K562 (cell line): Measurements from ENCODE around the gene PPP1R1C. TPM values are rescaled to one million over a fixed set of nuclear protein-coding genes. Genes with fewer than 3 reads are reported as not detected.

Experiments used
- ATAC-seq: fragments of 200-7000 bp; cut with Tn5 transposase; 3 replicates; pipeline ENCODE4 v1.9.1; 2020; ENCODE audit warnings: moderate library complexity
- BruUV-seq: library from RNA; stranded (reverse); fragments of 400-500 nt; replicated peaks from 2 replicates; lab custom pipeline; 2021; lab: Mats Ljungman, UMichigan
- CTCF ChIA-PET: fragments of 300-600 bp; formaldehyde crosslinking; extraction: SDS; loops from one replicate; lab custom pipeline; 2021; ENCODE audit warnings: low intra/inter-chr PET ratio; lab: Yijun Ruan, JAX
- POLR2A ChIA-PET: fragments of 300-600, 350-650 bp; sonication (Branson Sonifier 250); formaldehyde crosslinking; extraction: SDS; loops from one replicate; lab custom pipeline; 2021; ENCODE audit warnings: antibody characterized with exemption, inconsistent platforms; lab: Yijun Ruan, JAX
- DNase-seq, 4 experiments: peaks; one replicate each; pipeline versions ENCODE4 v3.0.0 to v3.0.0-alpha.2; 2011 to 2018; ENCODE audit warnings: low spot score in 3 of 4, mixed read lengths in 3 of 4; ENCODE audit errors: extremely low read depth in 1 of 4
- FAIRE-seq: peaks from 2 replicates; lab custom pipeline; 2011; peaks lifted over from hg19 to GRCh38; lab: Jason Lieb, UNC
- H2AFZ ChIP-seq: 2 replicates; pipeline ENCODE4 v1.6.0; 2011; ENCODE audit warnings: low read depth, low read length, control low read depth, inconsistent platforms
- H3K27ac ChIP-seq: fragments of 200-600 bp; 3 replicates; pipeline ENCODE4 v1.8.0; 2011; ENCODE audit warnings: low read depth, mild to moderate bottlenecking, control low read depth, inconsistent platforms, low read length, moderate library complexity, mixed read lengths; ENCODE audit errors: extremely low read depth
- H3K27me3 ChIP-seq, 2 experiments: fragments of 300-600 bp in 1 of 2; 2 replicates in 1 of 2; 3 replicates in 1 of 2; pipeline versions ENCODE4 v1.6.0 to v1.8.0; 2011; ENCODE audit warnings: inconsistent platforms in 2 of 2, low read length in 2 of 2, mild to moderate bottlenecking in 1 of 2, mixed read lengths in 1 of 2, moderate library complexity in 1 of 2; ENCODE audit not compliant: control insufficient read depth in 2 of 2, insufficient read depth in 2 of 2
- H3K36me3 ChIP-seq: fragments of 300-600 bp; 3 replicates; pipeline ENCODE4 v1.8.0; 2011; ENCODE audit warnings: mild to moderate bottlenecking, low read length, inconsistent platforms; ENCODE audit not compliant: control insufficient read depth, insufficient read depth
- H3K4me1 ChIP-seq, 2 experiments: fragments of 200-600 bp in 1 of 2; replicated peaks in 1 of 2; 2 replicates in 1 of 2; 3 replicates in 1 of 2; pipeline versions ENCODE4 v1.5.1 to v1.8.0; 2011; ENCODE audit warnings: inconsistent platforms in 2 of 2, low read length in 2 of 2, mild to moderate bottlenecking in 1 of 2, mixed read lengths in 1 of 2, moderate library complexity in 1 of 2; ENCODE audit not compliant: control insufficient read depth in 2 of 2, insufficient read depth in 2 of 2
- H3K4me2 ChIP-seq: 2 replicates; pipeline ENCODE4 v1.6.1; 2011; ENCODE audit warnings: low read length, control low read depth, inconsistent platforms, mixed read lengths; ENCODE audit not compliant: insufficient read depth
- H3K4me3 ChIP-seq: fragments of 200-600 bp; sonication (generic), shearing (Covaris generic); 2 replicates; pipeline ENCODE4 v1.5.1; 2016; ENCODE audit warnings: control low read depth, inconsistent platforms
- H3K79me2 ChIP-seq: fragments of 200-600 bp; 3 replicates; pipeline ENCODE4 v1.8.0; 2011; ENCODE audit warnings: low read length, inconsistent platforms; ENCODE audit not compliant: control insufficient read depth, insufficient read depth
- H3K9ac ChIP-seq, 2 experiments: 2 replicates each; pipeline versions ENCODE4 v1.6.0 to v1.6.1; 2011; ENCODE audit warnings: low read depth in 2 of 2, low read length in 2 of 2, control low read depth in 1 of 2, inconsistent platforms in 1 of 2, mild to moderate bottlenecking in 1 of 2, mixed read lengths in 1 of 2; ENCODE audit not compliant: insufficient read depth in 1 of 2
- H3K9me1 ChIP-seq: one replicate; pipeline ENCODE4 v1.6.0; 2011; ENCODE audit warnings: inconsistent platforms, mild to moderate bottlenecking, low read length, moderate library complexity; ENCODE audit not compliant: control insufficient read depth, insufficient read depth
- H3K9me3 ChIP-seq: replicated peaks from 2 replicates; pipeline ENCODE4 v1.5.1; 2011; ENCODE audit warnings: low read depth, low read length, inconsistent platforms; ENCODE audit not compliant: control insufficient read depth, insufficient read depth
- H4K20me1 ChIP-seq: replicated peaks from 2 replicates; pipeline ENCODE4 v1.6.1; 2011; ENCODE audit warnings: low read length, inconsistent platforms, mixed read lengths; ENCODE audit not compliant: control insufficient read depth, insufficient read depth
- COPS2 ChIP-seq: fragments of 450-650 bp; conservative IDR thresholded peaks from 2 replicates; pipeline ENCODE4 v1.6.1; 2016; ENCODE audit warnings: mild to moderate bottlenecking, moderate library complexity
- ELF2 ChIP-seq: fragments of 250-450 bp; sonication (Bioruptor Pico); IDR thresholded peaks from 2 replicates; pipeline ENCODE4 v1.5.0; 2021; ENCODE audit warnings: mild to moderate bottlenecking
- ELK3 ChIP-seq: fragments of 450-650 bp; formaldehyde crosslinking; IDR thresholded peaks from 2 replicates; pipeline ENCODE4 v1.4.0; 2020; ENCODE audit warnings: mild to moderate bottlenecking
- GTF2A2 ChIP-seq: IDR thresholded peaks from 2 replicates; pipeline ENCODE4 v1.6.1; 2016; ENCODE audit warnings: mild to moderate bottlenecking, missing genetic modification characterization, missing compliant biosample characterization
- MAZ ChIP-seq, 2 experiments: fragments of 450-650 bp in 1 of 2; sonication (generic) in 1 of 2; formaldehyde crosslinking; IDR thresholded peaks in 1 of 2; conservative IDR thresholded peaks in 1 of 2; 2 replicates each; pipeline versions ENCODE4 v1.4.0 to v1.5.0; 2020; ENCODE audit warnings: mild to moderate bottlenecking in 1 of 2, missing genetic modification reagents in 1 of 2
- MBD1 ChIP-seq: fragments of 250-450 bp; sonication (Bioruptor Pico); IDR thresholded peaks from 2 replicates; pipeline ENCODE4 v1.8.0; 2022; ENCODE audit warnings: inconsistent platforms
- MLX ChIP-seq, 2 experiments: fragments of 450-650 bp in 1 of 2; sonication (generic) in 1 of 2; formaldehyde crosslinking; conservative IDR thresholded peaks; 2 replicates each; pipeline versions ENCODE4 v1.4.0 to v1.8.1; 2020 to 2022; ENCODE audit warnings: mild to moderate bottlenecking in 1 of 2, missing genetic modification reagents in 1 of 2
- NR1H2 ChIP-seq: sonication (generic); formaldehyde crosslinking; IDR thresholded peaks from 2 replicates; pipeline ENCODE4 v1.4.0; 2020; ENCODE audit warnings: mild to moderate bottlenecking, missing genetic modification reagents
- PATZ1 ChIP-seq: fragments of 250-450 bp; sonication (Bioruptor Pico); IDR thresholded peaks from 2 replicates; pipeline ENCODE4 v1.5.0; 2020; ENCODE audit warnings: mild to moderate bottlenecking, borderline replicate concordance
- RBM17 ChIP-seq: fragments of 200-400 bp; formaldehyde crosslinking; IDR thresholded peaks from 2 replicates; pipeline ENCODE4 v1.6.1; 2017; ENCODE audit warnings: low read depth, mild to moderate bottlenecking, low read length, borderline replicate concordance
- TAF9B ChIP-seq: fragments of 450-650 bp; IDR thresholded peaks from 2 replicates; pipeline ENCODE4 v1.6.1; 2018; ENCODE audit warnings: mild to moderate bottlenecking; ENCODE audit not compliant: partially characterized antibody
- XRCC4 ChIP-seq: IDR thresholded peaks from one replicate; pipeline ENCODE4 v1.6.1; 2011; ENCODE audit not compliant: insufficient read depth, insufficient read length; ENCODE audit errors: extremely low read depth
- ZC3H4 ChIP-seq: sonication (generic); formaldehyde crosslinking; IDR thresholded peaks from 2 replicates; pipeline ENCODE4 v1.9.0; 2021; ENCODE audit warnings: missing genetic modification reagents, borderline replicate concordance
- ZNF431 ChIP-seq: sonication (generic); formaldehyde crosslinking; IDR thresholded peaks from 2 replicates; pipeline ENCODE4 v1.8.0; 2022; ENCODE audit warnings: mild to moderate bottlenecking, missing genetic modification reagents
- ZNF778 ChIP-seq: fragments of 450-650 bp; formaldehyde crosslinking; IDR thresholded peaks from 2 replicates; pipeline ENCODE4 v1.4.0; 2020; ENCODE audit warnings: mild to moderate bottlenecking, moderate library complexity
- WGBS: fragments of 100-300 bp; shearing (Covaris generic); methylation state at CpG from one replicate; pipeline ENCODE4 v1.1.6; 2016; ENCODE audit warnings: low coverage, mixed read lengths; ENCODE audit not compliant: insufficient coverage; ENCODE audit errors: missing lambda C conversion rate; 5-methylcytosine and 5-hydroxymethylcytosine counted together
- in situ Hi-C: fragments of 300-500 bp; cut with MboI; formaldehyde crosslinking; loops from 4 replicates; pipeline ENCODE4 v1.15.0; 2018; ENCODE audit warnings: inconsistent platforms, mixed read lengths
- intact Hi-C: fragments of 100-400 bp; cut with micrococcal nuclease; formaldehyde crosslinking; loops from 2 replicates; pipeline ENCODE4 v1.14.2; 2022
- polyA plus RNA-seq, 8 experiments: library from polyadenylated mRNA; depleted of rRNA in 4 of 8; stranded (reverse) in 5 of 8; unstranded in 3 of 8; fragments of >200 nt; fragmentation: Nextera tagmentation in 2 of 8; fragmentation: Illumina TruSeq in 1 of 8; extraction: Ambion mirVana in 2 of 8; extraction: Trizol in 1 of 8; gene quantifications; 2 replicates each; pipeline versions ENCODE4 v1.2.1 to v1.2.3, GENCODE V29; 2011 to 2014; ENCODE audit warnings: inconsistent platforms in 1 of 8, missing spikeins in 1 of 8
- total RNA-seq, 7 experiments: library from RNA; depleted of rRNA in 6 of 7; stranded (reverse); fragments of >200 nt in 6 of 7; fragmentation: Illumina TruSeq in 2 of 7; extraction: Trizol in 2 of 7; gene quantifications; 2 replicates each; pipeline versions ENCODE4 v1.2.1 to v1.2.3, GENCODE V29; 2011 to 2021; ENCODE audit warnings: low replicate concordance in 1 of 7

PPP1R1C gene
- total and polyA plus RNA-seq, 9 of the 15 experiments (the other 6 are each of a cell fraction or from before 2014, with no cell fraction given) = 0.09 to 0.64 (median 0.40) TPM; not detected in 2

- TF ChIP-seq COPS2 (no peak), RBM17 (no peak), ZNF431 (no peak), MBD1 (CRISPR knock-in tag) (no peak), PATZ1 (CRISPR knock-in tag) (no peak)
Observed at GRCh38 chr2:182133195-182133891, 147.7 kb downstream of the PPP1R1C start (continued).

- intact Hi-C loops = no loop called here
- BruUV-seq = no TSS peak
- Histone ChIP-seq H3K4me2 (no peak overlapping the region), H3K79me2 (no peaks in the 10 kb centered on the region), H3K9me3 (no peaks in the 10 kb centered on the region), H3K27me3 (no peaks in the 10 kb centered on the region), H3K27ac (no peak overlapping the region), H3K36me3 (no peaks in the 10 kb centered on the region), H3K4me3 (no peak overlapping the region), H3K9me1 (no peaks in the 10 kb centered on the region), H4K20me1 (no peaks in the 10 kb centered on the region), H3K4me1 (no peaks in the 10 kb centered on the region), H3K9ac (no peak overlapping the region), H2AFZ (no peak overlapping the region)
- in situ Hi-C loops = no loop called here
- DNase-seq = no peak
- no peak for ATAC-seq
- FAIRE-seq = no peak
- ChIA-PET CTCF (no interaction called here), POLR2A (no interaction called here)
- 0% methylated on average over 1 of the region's 1 CpG for WGBS
- TF ChIP-seq NR1H2 (CRISPR knock-in tag) (no peak), ZC3H4 (CRISPR knock-in tag) (no peak), ELK3 (no peak), MLX (CRISPR knock-in tag; conservative IDR thresholded peaks at IDR 0.05) (no peak), XRCC4 (no peak), MAZ (CRISPR knock-in tag; conservative IDR thresholded peaks at IDR 0.05 in 1 of 2, IDR thresholded peaks at IDR 0.05 in 1 of 2) (no peak), ELF2 (CRISPR knock-in tag) (no peak), TAF9B (no peak), ZNF778 (CRISPR knock-in tag) (no peak), GTF2A2 (tag) (no peak)
Observed at GRCh38 chr2:182134201-182134600, 148.5 kb downstream of the PPP1R1C start.
